Measurements from ENCODE around the gene ZC3H18. TPM values are rescaled to one million over a fixed set of nuclear protein-coding genes. Genes with fewer than 3 reads are reported as not detected.

The ZC3H18 gene
- total RNA-seq, 1 experiment from 2014 or later = 5.9 TPM

DNA sequence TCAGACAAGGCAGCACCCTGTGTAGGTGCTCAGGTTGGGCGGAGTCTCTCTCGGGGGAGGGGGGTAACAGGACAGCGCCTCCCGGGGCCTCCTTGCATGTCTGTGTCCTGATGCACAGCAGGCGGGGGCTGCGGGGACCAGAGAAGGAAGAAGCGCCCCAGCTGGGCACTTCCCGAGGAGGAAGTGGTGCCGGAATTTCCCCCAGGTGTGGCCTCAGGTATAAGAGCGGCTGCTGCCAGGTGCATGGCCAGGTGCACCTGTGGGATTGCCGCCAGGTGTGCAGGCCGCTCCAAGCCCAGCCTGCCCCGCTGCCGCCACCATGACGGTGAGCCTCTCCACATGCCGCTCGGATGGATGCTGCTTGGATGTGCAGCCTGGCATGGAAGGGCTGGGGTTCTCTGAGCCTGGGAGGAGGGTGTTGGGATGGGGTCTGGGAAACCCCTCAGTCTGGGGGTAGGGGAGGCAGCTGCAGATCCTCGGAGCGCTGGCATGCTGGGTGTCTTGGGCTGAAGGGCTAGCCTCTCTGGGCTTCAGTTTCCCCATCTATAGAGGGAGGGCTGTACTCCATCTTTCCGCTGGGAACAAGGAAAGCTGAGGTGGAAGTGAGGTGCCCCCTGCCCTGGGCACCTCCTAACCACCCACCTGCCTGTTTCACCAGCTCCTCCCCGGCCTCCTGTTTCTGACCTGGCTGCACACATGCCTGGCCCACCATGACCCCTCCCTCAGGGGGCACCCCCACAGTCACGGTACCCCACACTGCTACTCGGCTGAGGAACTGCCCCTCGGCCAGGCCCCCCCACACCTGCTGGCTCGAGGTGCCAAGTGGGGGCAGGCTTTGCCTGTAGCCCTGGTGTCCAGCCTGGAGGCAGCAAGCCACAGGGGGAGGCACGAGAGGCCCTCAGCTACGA lies 68.4 kb downstream of the ZC3H18 start, which contains the start of gene IL17C:
Gene IL17C (plus strand): TSS at position 250 of the 908 bp plus-strand sequence. CDS start 70 bp downstream, at position 320.
- DNase-seq (ENCODE audit: low read depth, low spot score) = no peak
- in situ Hi-C loops (cut with HindIII; ENCODE audit: low pct_unique_long_range_greater_than_20kb, low sequenced_read_pairs) = no loop called here

DNA sequence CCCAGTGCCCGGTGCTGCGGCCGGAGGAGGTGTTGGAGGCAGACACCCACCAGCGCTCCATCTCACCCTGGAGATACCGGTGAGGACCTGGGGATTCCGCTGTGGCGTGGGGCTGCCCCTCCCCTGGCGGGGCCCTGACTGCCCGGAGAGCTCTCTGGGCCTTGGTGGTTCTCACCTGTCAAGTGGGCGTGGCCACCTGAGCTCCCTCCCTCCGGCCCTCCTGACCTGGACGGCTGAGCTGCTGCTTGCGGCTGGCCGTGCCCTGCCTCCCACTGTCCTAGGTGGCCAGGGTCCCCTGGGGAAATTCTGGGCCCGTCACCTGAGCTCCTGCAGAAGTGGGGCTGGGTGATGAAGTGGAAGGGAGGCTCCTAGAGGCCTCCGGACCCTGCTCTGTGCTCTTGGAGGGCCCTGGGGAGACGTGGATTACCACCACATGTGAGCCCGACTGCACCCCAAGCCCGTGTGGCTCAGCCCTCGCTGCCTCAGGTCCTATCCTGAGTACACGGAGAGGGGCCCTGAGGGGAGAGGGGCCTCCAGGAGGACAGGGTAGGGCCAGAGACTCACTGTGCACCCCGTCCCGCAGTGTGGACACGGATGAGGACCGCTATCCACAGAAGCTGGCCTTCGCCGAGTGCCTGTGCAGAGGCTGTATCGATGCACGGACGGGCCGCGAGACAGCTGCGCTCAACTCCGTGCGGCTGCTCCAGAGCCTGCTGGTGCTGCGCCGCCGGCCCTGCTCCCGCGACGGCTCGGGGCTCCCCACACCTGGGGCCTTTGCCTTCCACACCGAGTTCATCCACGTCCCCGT lies 69.2 kb downstream of the ZC3H18 start:
- in situ Hi-C loops (cut with HindIII; ENCODE audit: low pct_unique_long_range_greater_than_20kb, low sequenced_read_pairs) = no loop called here
- no peak for DNase-seq (ENCODE audit: low read depth, low spot score)

DNA sequence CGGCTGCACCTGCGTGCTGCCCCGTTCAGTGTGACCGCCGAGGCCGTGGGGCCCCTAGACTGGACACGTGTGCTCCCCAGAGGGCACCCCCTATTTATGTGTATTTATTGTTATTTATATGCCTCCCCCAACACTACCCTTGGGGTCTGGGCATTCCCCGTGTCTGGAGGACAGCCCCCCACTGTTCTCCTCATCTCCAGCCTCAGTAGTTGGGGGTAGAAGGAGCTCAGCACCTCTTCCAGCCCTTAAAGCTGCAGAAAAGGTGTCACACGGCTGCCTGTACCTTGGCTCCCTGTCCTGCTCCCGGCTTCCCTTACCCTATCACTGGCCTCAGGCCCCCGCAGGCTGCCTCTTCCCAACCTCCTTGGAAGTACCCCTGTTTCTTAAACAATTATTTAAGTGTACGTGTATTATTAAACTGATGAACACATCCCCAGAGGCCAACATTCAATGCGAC lies 69.9 kb downstream of the ZC3H18 start:
- DNase-seq (ENCODE audit: low read depth, low spot score) = no peak
- in situ Hi-C loops (cut with HindIII; ENCODE audit: low pct_unique_long_range_greater_than_20kb, low sequenced_read_pairs) = no loop called here

DNA sequence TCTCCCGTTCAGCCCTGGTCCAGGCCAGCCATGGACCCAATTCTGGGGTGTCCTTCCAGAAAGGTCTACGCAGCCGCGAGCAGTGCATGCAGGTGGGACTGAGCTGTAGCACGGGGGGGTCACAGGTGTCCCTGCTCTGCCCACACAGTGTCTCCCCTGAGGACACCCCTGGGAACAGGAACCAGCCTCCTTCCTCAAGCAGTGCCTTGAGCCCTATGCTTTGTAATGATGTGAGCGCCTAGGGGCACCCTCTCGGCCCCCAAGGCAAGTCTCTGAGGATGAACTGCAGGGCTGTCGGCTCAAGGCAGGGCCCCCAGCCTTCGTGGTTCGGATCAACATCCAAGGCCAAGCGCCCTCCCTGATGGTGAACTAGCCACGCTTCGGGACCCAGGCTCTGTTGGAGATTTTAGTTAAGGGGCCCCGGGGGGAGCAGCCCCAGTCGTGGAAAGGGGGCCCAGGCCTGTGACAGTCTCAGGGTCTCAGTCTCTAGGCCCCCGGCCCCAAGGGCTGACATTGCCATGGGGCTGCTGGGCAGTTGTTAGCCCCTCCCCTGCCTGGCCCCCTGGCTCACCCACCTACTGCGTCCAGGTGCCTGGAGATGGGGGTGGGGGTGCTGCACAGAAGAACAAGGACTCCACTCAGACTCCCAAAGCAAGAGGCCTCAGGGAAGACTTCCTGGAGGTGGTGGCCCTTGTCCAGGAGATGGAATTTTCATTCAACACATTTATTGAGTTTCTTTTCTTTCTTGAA lies 70.5 kb downstream of the ZC3H18 start:
- in situ Hi-C loops (cut with HindIII; ENCODE audit: low pct_unique_long_range_greater_than_20kb, low sequenced_read_pairs) = no loop called here
- DNase-seq (ENCODE audit: low read depth, low spot score) = no peak

DNA sequence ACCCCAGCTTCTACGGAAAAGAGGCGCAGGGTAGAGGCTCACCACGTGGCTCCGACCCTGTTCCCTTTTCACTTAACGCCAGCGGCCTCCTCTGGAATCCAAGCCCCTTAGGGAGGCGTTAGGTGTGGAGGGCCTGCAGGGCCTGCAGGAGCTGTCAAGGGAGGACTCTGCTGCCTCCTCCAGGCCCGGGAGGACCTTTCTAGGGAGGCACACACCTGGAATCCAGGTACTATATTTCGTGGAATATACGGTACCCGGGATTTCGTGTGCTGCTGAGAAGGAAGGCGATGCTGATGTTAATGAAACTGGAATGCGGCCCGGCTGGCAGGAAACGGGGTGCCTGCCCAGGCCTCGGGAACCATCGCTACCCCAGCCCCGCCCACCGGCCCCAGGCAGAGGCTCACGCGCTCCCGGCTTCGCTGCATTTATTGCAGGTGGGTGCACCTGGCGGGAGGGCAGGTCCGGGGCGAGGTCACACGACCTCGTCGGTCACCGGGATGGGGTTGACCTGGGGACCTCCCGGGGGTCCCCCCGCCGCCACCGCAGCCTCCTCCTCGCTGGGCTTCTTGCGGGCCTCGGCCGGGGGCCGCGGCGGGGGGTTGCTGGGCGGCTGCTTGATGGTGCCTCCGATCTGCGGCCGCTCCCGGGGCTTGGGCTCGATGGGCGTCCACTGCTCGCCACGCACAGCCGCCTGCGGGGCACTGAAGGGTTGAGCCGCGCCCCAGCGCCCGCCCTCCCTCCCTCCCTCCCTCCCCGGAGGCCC lies 72.9 kb downstream of the ZC3H18 start:
- in situ Hi-C loops (cut with HindIII; ENCODE audit: low pct_unique_long_range_greater_than_20kb, low sequenced_read_pairs) = no loop called here
- no peak for DNase-seq (ENCODE audit: low read depth, low spot score)

DNA sequence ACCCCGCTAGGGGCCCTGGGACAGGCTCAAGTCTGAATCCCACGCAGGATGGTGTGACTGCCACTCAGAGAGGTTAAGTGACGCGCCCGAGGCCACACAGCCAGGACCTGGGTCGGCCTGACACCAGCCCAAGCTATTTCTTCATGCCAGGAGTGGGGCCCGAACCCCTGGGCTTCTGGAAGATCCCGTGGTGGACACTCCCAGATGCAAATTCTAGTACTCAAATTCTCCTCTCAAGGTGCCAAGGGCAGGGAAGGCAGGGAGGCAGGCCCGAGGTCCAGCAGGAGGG lies 73.4 kb downstream of the ZC3H18 start:
- no peak for DNase-seq (ENCODE audit: low read depth, low spot score)
- in situ Hi-C loops (cut with HindIII; ENCODE audit: low pct_unique_long_range_greater_than_20kb, low sequenced_read_pairs) = no loop called here

DNA sequence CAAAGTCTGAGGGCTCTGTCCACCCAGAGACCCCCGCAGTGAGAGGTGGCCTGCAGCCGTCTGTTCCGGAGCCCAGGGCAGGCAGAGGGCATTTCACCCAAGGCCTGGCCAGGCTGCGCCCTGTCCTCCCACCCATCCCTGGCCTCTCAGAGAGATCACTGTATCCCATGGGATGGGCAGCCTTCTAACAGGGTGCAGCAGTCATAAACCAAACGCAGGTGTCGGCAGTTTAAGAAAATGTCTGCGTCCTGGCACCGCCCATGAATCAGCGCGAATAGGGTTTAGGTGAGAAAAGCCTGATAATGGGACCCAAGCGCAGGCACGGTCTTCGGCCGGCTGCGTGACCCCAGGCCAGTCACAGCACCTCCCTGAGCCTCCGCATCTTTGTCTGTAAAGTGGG lies 75.3 kb downstream of the ZC3H18 start:
- no peak for DNase-seq (ENCODE audit: low read depth, low spot score)
- in situ Hi-C loops (cut with HindIII; ENCODE audit: low pct_unique_long_range_greater_than_20kb, low sequenced_read_pairs) = no loop called here

DNA sequence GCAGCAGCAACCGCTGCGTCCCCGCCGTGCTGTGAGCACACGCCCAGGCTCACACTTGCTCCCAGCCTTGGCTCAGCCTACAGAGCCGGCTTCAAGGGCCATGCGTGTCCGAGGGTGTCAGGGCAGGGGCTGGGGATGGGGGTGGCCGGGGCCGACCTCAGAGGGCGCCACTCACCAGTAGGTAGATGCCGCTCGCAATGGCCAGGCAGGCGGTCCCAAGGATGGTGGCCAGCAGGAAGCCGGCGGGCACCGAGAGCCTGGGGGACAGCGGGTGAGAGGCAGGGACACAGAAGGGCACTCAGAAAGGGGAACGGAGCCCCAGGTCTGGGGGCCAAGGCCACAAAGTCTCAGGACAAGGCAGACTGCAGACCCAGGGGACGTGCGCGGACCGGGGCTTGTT lies 75.7 kb downstream of the ZC3H18 start:
- in situ Hi-C loops (cut with HindIII; ENCODE audit: low pct_unique_long_range_greater_than_20kb, low sequenced_read_pairs) = no loop called here
- DNase-seq (ENCODE audit: low read depth, low spot score) = no peak

DNA sequence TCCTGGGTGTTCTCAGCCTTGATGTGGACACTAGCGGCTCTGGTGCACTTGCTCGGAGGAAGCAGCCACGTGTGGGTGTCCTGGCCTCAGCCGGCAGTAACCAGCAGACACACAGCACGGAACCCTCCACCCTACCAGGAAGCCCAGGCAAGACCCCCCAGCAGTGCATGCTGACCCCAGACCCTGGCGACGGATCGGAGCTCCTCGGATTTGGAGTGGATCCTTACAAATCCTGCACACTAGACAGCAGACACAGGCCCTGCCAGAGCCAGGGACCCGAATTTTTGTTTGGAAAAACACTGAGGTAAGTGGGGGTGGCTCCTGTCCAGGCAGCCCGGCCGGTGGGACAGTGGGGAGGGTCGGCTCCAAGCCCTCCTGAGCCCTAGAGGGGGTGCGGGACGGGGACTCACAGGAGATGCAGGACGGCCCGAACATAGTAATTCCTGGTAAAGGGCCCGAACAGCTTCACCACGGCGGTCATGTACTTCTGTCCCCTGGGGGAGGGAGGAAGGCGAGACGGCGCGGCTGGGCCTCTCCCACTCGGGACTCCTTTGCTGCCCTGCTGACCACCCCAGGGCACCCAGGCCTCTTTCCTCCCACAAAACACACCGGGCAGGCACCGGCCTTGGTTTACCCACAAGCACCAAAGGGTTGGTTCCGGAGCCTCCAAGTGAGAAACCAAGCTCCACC lies 76.3 kb downstream of the ZC3H18 start:
- DNase-seq (ENCODE audit: low read depth, low spot score) = no peak
- in situ Hi-C loops (cut with HindIII; ENCODE audit: low pct_unique_long_range_greater_than_20kb, low sequenced_read_pairs) = no loop called here

DNA sequence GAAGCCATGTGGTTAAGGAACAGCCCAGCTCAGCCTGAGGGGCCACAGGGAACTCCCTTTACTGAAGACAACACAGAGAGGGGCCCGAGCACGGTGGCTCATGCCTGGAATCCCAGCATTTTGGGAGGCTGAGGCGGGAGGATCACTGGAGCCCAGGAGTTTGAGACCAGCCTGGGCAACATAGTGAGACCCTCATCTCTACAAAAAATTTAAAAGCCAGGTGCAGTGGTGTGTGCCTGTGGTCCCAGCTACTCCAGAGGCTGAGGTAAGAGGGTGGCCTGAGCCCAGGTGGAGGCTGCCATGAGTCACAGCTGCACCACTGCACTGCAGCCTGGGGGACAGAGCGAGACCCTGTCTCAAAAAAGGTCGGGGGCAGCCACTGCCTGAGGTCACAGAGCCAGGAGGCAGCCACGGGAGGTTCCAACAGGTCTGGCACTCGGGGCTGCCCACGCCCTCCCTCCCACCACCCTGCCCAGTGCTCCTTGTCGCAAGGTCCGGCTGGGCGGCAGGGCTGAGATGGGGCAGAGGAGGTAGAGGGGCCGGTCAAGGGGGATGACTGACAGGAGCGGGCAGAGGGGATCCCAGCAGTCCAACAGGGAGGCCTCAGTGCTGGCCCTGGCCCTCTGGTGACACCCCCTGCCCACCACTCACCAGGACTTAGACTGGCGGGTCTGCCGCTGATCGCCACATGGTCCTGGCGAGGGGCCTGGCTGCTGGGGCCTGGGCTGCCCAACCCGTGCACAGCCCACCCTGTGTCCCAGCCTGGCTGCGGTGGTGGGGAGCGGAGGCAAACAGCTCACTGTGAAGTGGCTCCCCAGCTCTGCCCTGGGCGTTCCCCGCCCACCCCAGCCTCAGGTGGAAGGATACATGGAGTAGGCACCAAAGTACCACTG lies 77.2 kb downstream of the ZC3H18 start:
- in situ Hi-C loops (cut with HindIII; ENCODE audit: low pct_unique_long_range_greater_than_20kb, low sequenced_read_pairs) = no loop called here

DNA sequence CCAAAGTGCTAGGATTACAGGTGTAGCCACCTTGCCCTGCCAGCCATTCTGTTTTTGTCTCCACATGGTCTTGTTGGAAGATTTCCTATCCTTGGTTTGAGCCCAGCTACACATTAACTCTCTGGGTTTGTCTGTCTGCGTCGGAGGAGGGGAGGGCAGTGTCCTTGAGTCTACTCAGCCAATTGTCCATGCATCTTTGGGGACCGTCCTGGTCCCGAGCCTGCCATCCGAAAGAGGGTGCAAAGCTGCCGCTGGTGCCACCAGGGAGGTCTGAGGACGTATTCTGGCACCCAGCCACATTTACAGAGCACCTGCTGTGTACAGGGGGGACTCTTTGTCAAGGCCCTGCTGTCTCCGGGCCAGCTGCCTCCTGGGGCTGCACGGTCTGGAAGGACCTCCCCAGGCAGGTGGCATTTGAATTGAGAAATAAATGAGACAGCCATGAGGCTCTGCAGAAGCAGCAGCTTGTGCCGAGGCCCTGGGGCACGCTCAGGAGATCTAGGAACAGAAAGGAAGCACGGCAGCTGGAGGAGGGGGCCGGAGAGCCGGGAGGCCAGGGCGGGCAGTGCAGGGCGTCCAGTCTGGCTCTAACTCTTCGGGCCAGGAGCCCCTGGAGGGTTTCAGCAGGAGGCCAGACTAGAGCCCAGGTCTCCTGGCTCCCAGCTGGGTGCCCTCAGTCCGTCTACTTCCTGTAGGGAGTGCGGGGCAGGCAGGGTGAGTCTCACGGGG lies 79.2 kb downstream of the ZC3H18 start:
- in situ Hi-C loops (cut with HindIII; ENCODE audit: low pct_unique_long_range_greater_than_20kb, low sequenced_read_pairs) = no loop called here
- no peak for DNase-seq (ENCODE audit: low read depth, low spot score)

More for the DNA sequence above, 77.2 kb downstream of the ZC3H18 start:
- no peak for DNase-seq (ENCODE audit: low read depth, low spot score)

DNA sequence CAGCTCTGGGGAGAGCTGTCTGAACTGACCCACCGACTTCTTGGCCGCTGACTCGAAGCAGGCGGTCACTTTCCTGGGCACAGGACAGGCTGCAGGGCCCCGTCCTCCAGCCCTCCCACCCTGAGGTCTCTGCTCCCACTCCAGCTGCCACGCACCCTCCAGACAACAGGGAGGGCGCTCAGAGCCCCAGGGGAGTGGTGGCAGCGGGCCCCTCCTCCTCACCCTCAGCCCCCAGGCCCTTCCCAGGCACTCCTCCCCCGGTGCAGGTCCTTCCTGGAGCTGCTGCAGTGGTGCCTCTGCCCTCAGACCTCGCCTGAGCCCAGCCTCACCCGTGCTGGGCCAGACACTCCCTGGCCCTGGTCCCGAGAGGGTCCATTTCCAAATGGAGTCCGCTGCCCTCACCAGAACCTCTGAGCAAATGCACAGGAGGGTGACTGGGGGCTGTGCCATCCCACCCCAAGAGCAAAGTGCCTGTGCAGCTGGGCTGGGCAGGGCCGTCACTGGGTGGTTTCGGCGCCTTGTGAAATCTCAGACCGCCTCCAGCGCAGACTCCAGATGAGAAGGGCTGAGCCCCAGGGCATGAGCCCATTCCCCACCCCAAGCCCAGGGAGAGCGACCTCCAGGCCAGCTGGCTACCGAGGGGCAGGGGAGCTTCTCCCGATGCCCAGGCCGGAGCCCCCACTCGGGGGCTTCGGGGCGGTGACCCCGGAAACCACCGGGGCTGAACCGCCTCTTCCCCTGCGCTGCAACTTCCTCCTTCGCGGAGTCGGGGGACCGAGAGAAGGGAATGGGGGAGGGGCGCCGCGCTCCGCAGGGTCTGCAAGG lies 79.9 kb downstream of the ZC3H18 start:
- DNase-seq (ENCODE audit: low read depth, low spot score) = no peak
- in situ Hi-C loops (cut with HindIII; ENCODE audit: low pct_unique_long_range_greater_than_20kb, low sequenced_read_pairs) = no loop called here

DNA sequence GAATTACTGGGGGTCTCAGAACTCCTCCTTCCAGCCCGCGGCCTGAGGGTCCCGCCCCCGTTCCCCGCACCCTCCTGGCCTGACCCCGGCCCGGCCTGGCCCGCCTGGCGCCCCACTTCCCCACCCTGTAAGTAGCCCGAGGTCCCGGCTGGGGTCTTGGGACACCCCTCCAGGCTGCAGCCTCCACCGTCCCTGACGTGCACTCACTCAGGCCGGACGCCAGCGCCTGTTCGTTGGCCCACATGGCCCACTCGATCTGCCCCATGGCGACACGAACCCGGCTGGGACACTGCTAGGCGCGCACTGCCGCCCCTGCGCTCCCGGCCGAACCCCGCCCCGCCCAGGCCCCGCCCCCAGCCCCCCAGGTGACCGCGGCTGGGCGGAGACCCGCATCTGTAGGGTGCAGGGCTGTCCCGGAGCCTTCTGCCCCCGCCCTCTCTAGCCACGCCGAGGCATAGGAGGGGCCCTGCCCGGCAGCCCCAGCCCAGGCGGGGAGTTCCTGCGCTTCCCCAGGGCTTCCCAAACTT lies 80.6 kb downstream of the ZC3H18 start, which contains the start of gene CYBA:
Gene CYBA (minus strand): TSS at position 305 of the 527 bp plus-strand sequence. CDS start 40 bp downstream, at position 265.
- DNase-seq (ENCODE audit: low read depth, low spot score) = no peak
- in situ Hi-C loops (cut with HindIII; ENCODE audit: low pct_unique_long_range_greater_than_20kb, low sequenced_read_pairs) = no loop called here

DNA sequence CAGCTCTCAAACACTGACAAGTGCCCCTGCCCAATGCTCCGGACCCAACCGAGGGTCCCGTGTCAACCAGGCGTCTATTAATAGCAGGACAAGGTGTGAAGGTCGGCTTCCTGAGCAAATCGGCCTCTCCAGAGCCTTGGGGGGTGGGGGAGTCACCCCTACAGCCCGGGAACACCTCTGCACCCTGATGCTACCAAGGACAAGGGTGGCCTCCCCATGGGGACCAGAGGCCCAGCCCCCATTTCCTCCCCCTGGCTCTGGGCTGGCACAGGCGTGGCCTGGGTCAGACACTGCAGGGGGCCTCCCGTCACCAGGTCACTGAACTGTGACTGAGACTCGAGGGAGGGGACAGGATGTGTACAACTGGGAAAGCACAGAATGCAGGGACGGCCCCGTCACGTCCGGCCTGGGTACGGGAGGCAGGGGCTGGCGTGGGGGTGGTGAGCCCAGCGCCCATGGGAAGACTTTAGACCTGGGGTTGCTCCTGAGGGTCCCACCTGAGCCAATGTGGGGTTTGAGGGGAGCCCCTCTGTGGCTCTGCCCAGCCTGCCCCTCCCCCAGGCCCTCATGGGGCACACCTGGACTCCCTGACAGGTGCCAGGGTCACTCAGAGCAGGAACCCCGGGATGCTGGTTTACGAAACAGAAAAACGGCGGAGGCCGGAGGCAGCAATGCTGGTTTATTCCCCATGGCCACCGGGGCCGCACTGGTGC lies 81.2 kb downstream of the ZC3H18 start:
- in situ Hi-C loops (cut with HindIII; ENCODE audit: low pct_unique_long_range_greater_than_20kb, low sequenced_read_pairs) = no loop called here
- DNase-seq (ENCODE audit: low read depth, low spot score) = no peak
